Right lung (tissue), 5 donors: ENCODE data around the gene THAP9. TPM values are rescaled to one million over a fixed set of nuclear protein-coding genes. Genes with fewer than 3 reads are reported as not detected.

Source experiments
- DNase-seq, 2 donors: peaks; one replicate each; pipeline ENCODE4 v3.0.0-alpha.2; 2013
- polyA plus RNA-seq, 5 donors: library from polyadenylated mRNA; unstranded; fragments of 120-200 nt; gene quantifications; one replicate each; pipeline versions ENCODE4 v1.2.1 to v1.2.3, GENCODE V29; 2013; ENCODE audit warnings: inconsistent platforms in 1 of 5, low replicate concordance in 1 of 5; ENCODE audit not compliant: insufficient read length in 5 of 5, insufficient read depth in 1 of 5

Gene THAP9
- polyA plus RNA-seq, 5 donors: 8.2 to 13.0 (median 11.9) TPM

DNA sequence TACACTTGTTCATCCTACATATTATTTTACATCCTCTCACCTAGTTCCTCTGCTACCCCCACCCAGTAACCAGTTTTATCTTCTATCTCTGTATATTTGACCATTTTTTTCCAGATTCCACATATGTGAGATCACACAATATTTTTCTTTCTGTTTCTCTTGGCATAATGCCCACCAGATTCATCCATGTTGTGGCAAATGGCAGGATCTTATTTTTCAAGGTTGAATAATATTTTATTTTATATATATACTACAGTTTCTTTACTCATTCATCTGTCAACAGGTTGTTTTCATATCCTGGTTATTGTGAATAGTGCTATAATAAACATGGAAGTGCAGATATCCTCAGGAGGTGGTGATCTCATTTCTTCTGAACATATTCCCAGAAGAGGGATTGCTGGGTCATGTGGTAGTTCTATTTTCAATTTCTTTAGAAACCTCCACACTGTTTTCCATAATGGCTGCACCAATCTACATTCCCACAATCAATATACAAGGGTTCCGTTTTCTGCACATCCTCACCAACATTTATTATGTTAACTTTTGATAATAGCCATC lies 48.2 kb downstream of the THAP9 start:
- DNase-seq: no peak

DNA sequence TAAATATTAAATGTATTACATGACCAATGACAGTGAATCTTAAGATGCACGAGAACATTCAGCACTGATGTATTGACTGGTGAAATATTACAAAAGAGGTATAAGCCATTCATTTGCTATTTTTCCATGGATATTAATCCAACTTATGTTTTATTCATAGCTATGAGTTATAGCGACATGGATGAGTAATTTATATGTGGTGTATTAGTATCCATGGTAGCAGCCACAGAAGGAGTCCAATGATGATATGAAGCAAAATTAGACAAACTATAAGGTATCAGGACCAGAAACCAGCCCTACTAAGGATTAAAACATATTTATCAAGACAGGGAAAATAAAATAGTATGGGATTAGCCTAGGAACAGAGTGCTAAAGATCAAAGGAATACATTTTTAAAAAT lies 50.7 kb downstream of the THAP9 start:
- DNase-seq: no peak

DNA sequence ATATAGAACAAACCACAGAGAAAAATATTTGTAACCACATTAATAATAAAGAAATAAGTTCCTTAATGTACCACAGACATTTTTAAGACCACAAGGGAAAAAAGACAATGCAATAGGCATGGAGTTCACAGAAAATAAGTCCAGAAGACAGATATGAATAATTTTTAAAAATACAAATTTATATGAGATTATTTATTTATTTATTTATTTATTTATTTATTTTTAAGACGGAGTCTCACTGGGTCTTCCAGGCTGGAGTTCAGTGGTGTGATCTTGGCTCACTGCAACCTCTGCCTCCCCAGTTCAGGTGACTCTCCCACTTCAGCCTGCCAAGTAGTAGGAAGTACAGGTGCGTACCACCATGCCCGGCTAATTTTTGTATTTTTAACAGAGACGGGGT lies 53.7 kb downstream of the THAP9 start:
- no peak for DNase-seq

DNA sequence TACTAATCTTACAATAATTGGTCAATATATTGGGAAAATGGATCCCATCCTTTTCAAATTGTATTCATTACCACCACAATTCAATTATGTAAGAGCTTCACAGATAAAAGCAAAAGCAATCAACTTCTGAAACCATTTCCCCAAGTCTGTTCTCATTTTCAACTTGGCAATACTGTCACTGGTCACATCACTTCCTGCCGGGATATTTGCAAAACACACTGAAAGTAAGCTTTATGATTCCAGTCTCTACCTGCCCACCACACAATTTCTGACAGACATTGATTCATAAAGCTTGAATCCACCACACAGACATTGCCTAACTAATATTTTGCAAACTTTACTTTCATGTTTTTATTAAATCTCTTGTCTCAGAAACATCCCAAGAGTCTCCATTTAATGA lies 56.5 kb downstream of the THAP9 start:
- DNase-seq: no peak

DNA sequence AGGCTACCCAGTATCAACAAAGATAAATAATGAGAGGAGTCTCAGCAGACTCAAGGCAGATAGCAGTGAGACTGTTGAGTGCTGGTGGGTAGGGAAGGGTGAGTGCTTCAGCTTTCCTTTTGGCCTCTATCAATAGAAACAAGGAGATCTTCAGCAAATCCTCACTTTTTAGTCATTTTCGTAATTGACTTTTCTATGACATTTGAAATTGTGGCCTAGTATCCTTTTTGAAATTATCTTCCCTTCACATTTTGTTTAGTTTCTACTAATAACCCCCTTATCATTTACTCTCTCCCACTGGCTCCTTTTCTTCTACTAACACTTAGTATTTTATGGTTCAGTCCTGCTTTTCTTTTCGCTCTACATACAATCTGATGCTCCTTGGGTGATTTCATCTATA lies 65.2 kb downstream of the THAP9 start:
- no peak for DNase-seq

DNA sequence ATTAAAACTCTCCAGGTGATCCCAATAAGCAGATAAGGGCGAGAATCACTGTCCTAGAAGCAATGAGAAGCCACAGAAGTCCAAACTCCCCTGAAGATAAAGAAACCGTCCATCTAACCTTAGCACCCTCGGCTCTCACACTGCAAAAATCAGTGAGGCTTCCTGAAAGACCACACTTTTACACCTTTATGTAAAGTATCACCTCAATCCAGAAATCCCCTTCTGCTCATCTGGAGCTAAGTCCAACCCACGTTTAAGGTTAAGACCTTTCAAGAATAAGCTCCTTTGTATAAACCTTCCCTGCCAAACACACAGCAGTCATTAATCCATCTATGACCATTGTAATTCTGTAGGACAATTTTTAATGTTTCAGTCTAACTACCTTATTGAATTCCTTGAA lies 68.4 kb downstream of the THAP9 start:
- DNase-seq: no peak

DNA sequence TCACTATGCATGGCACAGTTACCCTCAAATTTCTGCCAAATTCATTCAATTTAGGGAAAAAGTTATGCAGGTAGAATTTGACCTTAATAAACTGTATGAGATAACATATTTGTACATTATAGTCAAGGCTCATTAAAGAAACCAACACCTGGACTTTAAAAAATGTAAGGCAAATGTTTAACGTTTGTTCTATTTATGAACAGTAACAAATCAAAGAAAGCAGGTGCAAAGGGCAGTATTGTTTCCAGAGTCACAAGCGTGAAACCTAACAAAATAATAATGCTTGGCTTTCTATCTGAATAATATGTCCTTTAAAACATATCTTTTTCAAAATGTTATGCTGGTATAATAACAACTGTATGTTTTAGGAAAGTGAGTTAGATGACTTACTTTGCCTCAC lies 68.9 kb downstream of the THAP9 start:
- DNase-seq: no peak

Other genes with a start within 250 kb of the THAP9 start
- gene SCD5, start 101.9 kb upstream of the THAP9 start, polyA plus RNA-seq: 10 to 100 TPM; 35.5 to 41.9 (median 38.5) TPM
- 100 to 1,000 TPM; 223 to 260 (median 248) TPM for gene SEC31A, start 9.6 kb upstream of the THAP9 start, polyA plus RNA-seq
- 10 to 100 TPM; 11.1 to 19.1 (median 15.7) TPM for gene LIN54, start 110.1 kb downstream of the THAP9 start, polyA plus RNA-seq
- 10 to 100 TPM; 60.2 to 80.2 (median 70.9) TPM for gene COPS4, start 134.4 kb downstream of the THAP9 start, polyA plus RNA-seq
- 1 to 10 TPM; 7.1 to 8.7 (median 7.7) TPM for gene PLAC8, start 214.0 kb downstream of the THAP9 start, polyA plus RNA-seq